ENCODE measurements around the gene JOSD1. TPM values are rescaled to one million over a fixed set of nuclear protein-coding genes. Genes with fewer than 3 reads are reported as not detected.

The JOSD1 gene
- total and polyA plus RNA-seq, 2 of the 4 experiments (the other 2 are of a cell fraction) = 30.2 to 35.8 TPM

DNA sequence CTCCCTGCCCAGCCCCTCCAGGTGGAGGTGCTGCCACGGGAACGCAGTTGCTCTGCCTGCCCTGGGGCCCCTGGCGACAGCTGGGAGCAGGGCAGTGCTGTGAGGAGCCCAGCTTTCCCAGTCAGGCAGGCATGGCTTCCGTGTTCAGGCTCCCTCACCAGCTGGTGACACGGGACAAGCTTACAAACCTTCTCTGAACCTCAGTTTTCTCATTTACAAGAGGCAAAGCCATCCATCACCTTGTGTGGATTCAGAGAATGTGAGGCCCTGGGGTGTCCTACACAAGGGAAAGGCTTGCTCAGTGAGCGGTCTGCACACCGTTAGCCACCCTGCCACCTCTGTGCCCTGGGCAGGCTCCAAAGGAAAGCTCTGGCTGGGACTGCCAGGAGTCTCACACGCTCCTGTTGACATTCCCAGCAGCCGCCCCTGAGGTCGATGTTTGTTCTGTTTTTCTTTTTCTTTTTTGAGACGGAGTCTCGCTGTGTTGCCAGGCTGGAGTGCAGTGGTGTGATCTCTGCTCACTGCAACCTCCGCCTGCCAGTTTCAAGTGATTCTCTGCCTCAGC is 31.6 kb upstream of the JOSD1 start:
- Histone ChIP-seq H3K4ac (ENCODE audit: low read depth, low read length) (no peak overlapping the region), H4K5ac (ENCODE audit: low read depth, low read length) (no peak overlapping the region), H3K4me2 (ENCODE audit: low read depth, low read length) (no peak overlapping the region), H2BK15ac (ENCODE audit: low read depth, low read length) (no peak overlapping the region), H3K18ac (ENCODE audit: low read depth, low read length) (no peak overlapping the region), H3K14ac (replicated peaks; ENCODE audit: low read depth, low read length) (no peak overlapping the region), H3K56ac (ENCODE audit: extremely low read depth, insufficient read depth, low read length) (no peak overlapping the region), H3K9me3 (ENCODE audit: control insufficient read depth, insufficient read depth, low read length) (no peaks in the 10 kb centered on the region), H3K4me3 (ENCODE audit: insufficient read depth, low read depth, low read length) (no peak overlapping the region), H4K20me1 (ENCODE audit: insufficient read depth, low read length) (peaks cover 18% of the 10 kb centered on the region), H4K91ac (ENCODE audit: insufficient read depth, low read depth, low read length) (no peak overlapping the region), H3K9me1 (ENCODE audit: insufficient read depth, low read length) (no peaks in the 10 kb centered on the region), H2BK20ac (ENCODE audit: low read depth, low read length) (no peak overlapping the region), H4K8ac (ENCODE audit: low read depth in 2 of 2, low read length in 2 of 2) (no peak overlapping the region), H2AK5ac (ENCODE audit: low read depth, low read length) (no peak overlapping the region), H3K36me3 (ENCODE audit: control insufficient read depth, insufficient read depth, low read length) (peaks cover 77% of the 10 kb centered on the region), H3K4me1 (ENCODE audit: control insufficient read depth, insufficient read depth, low read length) (peaks cover 5% of the 10 kb centered on the region), H3K9ac (ENCODE audit: low read depth, low read length) (no peak overlapping the region), H3K27ac (ENCODE audit: insufficient read depth, low read length) (no peak overlapping the region), H2BK120ac (ENCODE audit: low read depth, low read length) (no peak overlapping the region), H2AFZ (replicated peaks; ENCODE audit: low read length, poor library complexity) (no peak overlapping the region), H2BK5ac (ENCODE audit: low read depth, low read length, poor library complexity, severe bottlenecking) (no peak overlapping the region), H2AK9ac (replicated peaks; ENCODE audit: low read depth, low read length, poor library complexity) (no peak overlapping the region), H3K79me1 (ENCODE audit: low read depth in 1 of 2, low read length in 2 of 2) (peaks cover 0 to 10% of the 10 kb centered on the region in 2 experiments; a peak in 2 of 4 replicates), H3K23ac (ENCODE audit: low read depth, low read length) (no peak overlapping the region), H3K27me3 (ENCODE audit: control insufficient read depth, insufficient read depth, low read length) (no peaks in the 10 kb centered on the region)
- WGBS, 2 experiments (ENCODE audit: extremely low coverage in 2 of 2, insufficient read length in 1 of 2) = 80% methylated on average over 4 of the region's 13 CpGs; no CpG with 5 or more reads in 1 of the 2 experiments
- TF ChIP-seq MAFK (IDR thresholded peaks at IDR 0.05; ENCODE audit: low read depth, low read length) = no peak
- no peak for TF ChIP-seq MAZ (IDR thresholded peaks at IDR 0.05; ENCODE audit: borderline replicate concordance, low read depth, low read length)
- TF ChIP-seq NFE2L2 (IDR thresholded peaks at IDR 0.05; ENCODE audit: low read depth, low read length) = no peak
- TF ChIP-seq ELK1 (IDR thresholded peaks at IDR 0.05; ENCODE audit: borderline replicate concordance, low read depth, low read length) = no peak
- TF ChIP-seq RCOR1 (IDR thresholded peaks at IDR 0.05; ENCODE audit: insufficient replicate concordance, low read length) = no peak
- TF ChIP-seq RFX5 (IDR thresholded peaks at IDR 0.05; ENCODE audit: low read depth, low read length) = no peak
- no peak for TF ChIP-seq FOS (IDR thresholded peaks at IDR 0.05; ENCODE audit: low read depth, low read length)
- TF ChIP-seq MXI1 (IDR thresholded peaks at IDR 0.05; ENCODE audit: borderline replicate concordance, low read depth, low read length) = no peak
- TF ChIP-seq SMC3 (IDR thresholded peaks at IDR 0.05; ENCODE audit: low read depth, low read length) = no peak
- no peak for TF ChIP-seq POLR2A (IDR thresholded peaks at IDR 0.05; ENCODE audit: low read depth, low read length)
- ATAC-seq (ENCODE audit: low read depth) (no peak), DNase-seq (no peak)
- POLR2A ChIA-PET (ENCODE audit: unreplicated experiment) = no interaction called here
- BruUV-seq (replicated peaks) = no TSS peak
- intact Hi-C loops (cut with micrococcal nuclease) = no loop called here
- dilution Hi-C loops (cut with HindIII; ENCODE audit: low sequenced_read_pairs, unreplicated experiment) = no loop called here
- in situ Hi-C loops (cut with MboI; ENCODE audit: low sequenced_read_pairs) = no loop called here
- CTCF ChIA-PET = no interaction called here

All from IMR-90 (cell line).